Adipocyte (in vitro differentiated cells): ENCODE results near the gene CCDC91.

Experiments
- DNase-seq: peaks from one replicate; pipeline ENCODE4 v3.0.0-alpha.2; 2015; ENCODE audit warnings: low read depth
- H3K27me3 ChIP-seq: replicated peaks from 2 replicates; pipeline ENCODE4 v1.7.0; 2013; ENCODE audit warnings: mild to moderate bottlenecking, low read length, moderate library complexity; ENCODE audit not compliant: control insufficient read depth, insufficient read depth
- H3K36me3 ChIP-seq: 2 replicates; pipeline ENCODE4 v1.7.0; 2013; ENCODE audit warnings: low read length, mild to moderate bottlenecking, moderate library complexity; ENCODE audit not compliant: control insufficient read depth, insufficient read depth, severe bottlenecking
- H3K4me1 ChIP-seq: 2 replicates; pipeline ENCODE4 v1.7.0; 2013; ENCODE audit warnings: mild to moderate bottlenecking, low read length, moderate library complexity; ENCODE audit not compliant: control insufficient read depth, insufficient read depth
- H3K4me3 ChIP-seq: 2 replicates; pipeline ENCODE4 v1.7.0; 2013; ENCODE audit warnings: mild to moderate bottlenecking, low read length, moderate library complexity
- H3K9ac ChIP-seq: 2 replicates; pipeline ENCODE4 v1.7.0; 2013; ENCODE audit warnings: mild to moderate bottlenecking, low read length, moderate library complexity
- H3K9me3 ChIP-seq: 2 replicates; pipeline ENCODE4 v1.7.0; 2013; ENCODE audit warnings: mild to moderate bottlenecking, low read length, moderate library complexity; ENCODE audit not compliant: control insufficient read depth

The CCDC91 gene

GRCh38 chr12:28563936-28564335 lies 373.7 kb downstream of the CCDC91 start:
- H3K4me3 ChIP-seq, result peak overlapping the region; percentile 52
- no peaks in the 10 kb centered on the region for H3K27me3 ChIP-seq
- no peaks in the 10 kb centered on the region for H3K9me3 ChIP-seq
- peak; percentile 80 for DNase-seq
- no peaks in the 10 kb centered on the region for H3K36me3 ChIP-seq
- peak overlapping the region; percentile 58 for H3K9ac ChIP-seq
- peaks cover 28% of the 10 kb centered on the region for H3K4me1 ChIP-seq

GRCh38 chr12:28568118-28568517 lies 377.9 kb downstream of the CCDC91 start:
- H3K36me3 ChIP-seq, result no peaks in the 10 kb centered on the region
- peak; percentile 86 for DNase-seq
- H3K4me3 ChIP-seq, result no peak overlapping the region
- no peak overlapping the region for H3K9ac ChIP-seq
- H3K27me3 ChIP-seq, result no peaks in the 10 kb centered on the region
- peaks cover 41% of the 10 kb centered on the region for H3K4me1 ChIP-seq
- no peaks in the 10 kb centered on the region for H3K9me3 ChIP-seq

GRCh38 chr12:28568704-28569103 lies 378.4 kb downstream of the CCDC91 start:
- H3K4me3 ChIP-seq, result no peak overlapping the region
- no peaks in the 10 kb centered on the region for H3K27me3 ChIP-seq
- no peaks in the 10 kb centered on the region for H3K36me3 ChIP-seq
- no peaks in the 10 kb centered on the region for H3K9me3 ChIP-seq
- peaks cover 35% of the 10 kb centered on the region for H3K4me1 ChIP-seq
- DNase-seq, result peak; percentile 72
- H3K9ac ChIP-seq, result no peak overlapping the region

GRCh38 chr12:28569698-28570411 lies 379.6 kb downstream of the CCDC91 start:
- Histone ChIP-seq H3K27me3 (no peaks in the 10 kb centered on the region), H3K9ac (peak overlapping the region; percentile 1), H3K4me3 (peak overlapping the region; percentile 26), H3K4me1 (peaks cover 30% of the 10 kb centered on the region), H3K9me3 (no peaks in the 10 kb centered on the region), H3K36me3 (no peaks in the 10 kb centered on the region)
- peak; percentile 84 for DNase-seq

- no peak for DNase-seq
- H3K4me1 ChIP-seq, result peaks cover 30% of the 10 kb centered on the region
- H3K9me3 ChIP-seq, result no peaks in the 10 kb centered on the region
Measured at GRCh38 chr12:28570811-28571210, 380.6 kb downstream of the CCDC91 start.

GRCh38 chr12:28574746-28575592 lies 384.7 kb downstream of the CCDC91 start:
- Histone ChIP-seq H3K36me3 (no peaks in the 10 kb centered on the region), H3K4me3 (no peak overlapping the region), H3K27me3 (no peaks in the 10 kb centered on the region), H3K4me1 (peaks cover 14% of the 10 kb centered on the region), H3K9me3 (no peaks in the 10 kb centered on the region), H3K9ac (no peak overlapping the region)
- no peak for DNase-seq

More at GRCh38 chr12:28570811-28571210, 380.6 kb downstream of the CCDC91 start:
- no peaks in the 10 kb centered on the region for H3K36me3 ChIP-seq
- H3K9ac ChIP-seq, result no peak overlapping the region
- H3K4me3 ChIP-seq, result no peak overlapping the region
- H3K27me3 ChIP-seq, result no peaks in the 10 kb centered on the region

- DNase-seq, result no peak
- Histone ChIP-seq H3K36me3 (no peaks in the 10 kb centered on the region), H3K27me3 (no peaks in the 10 kb centered on the region)
Measured at GRCh38 chr12:28575593-28576205, 385.4 kb downstream of the CCDC91 start.

GRCh38 chr12:28578361-28578760 lies 388.1 kb downstream of the CCDC91 start:
- peaks cover 8% of the 10 kb centered on the region for H3K4me1 ChIP-seq
- H3K36me3 ChIP-seq, result no peaks in the 10 kb centered on the region
- H3K9ac ChIP-seq, result no peak overlapping the region
- H3K4me3 ChIP-seq, result no peak overlapping the region
- no peaks in the 10 kb centered on the region for H3K9me3 ChIP-seq
- peak; percentile 55 for DNase-seq
- no peaks in the 10 kb centered on the region for H3K27me3 ChIP-seq

More at GRCh38 chr12:28575593-28576205, 385.4 kb downstream of the CCDC91 start:
- Histone ChIP-seq H3K9me3 (no peaks in the 10 kb centered on the region), H3K9ac (no peak overlapping the region), H3K4me1 (peaks cover 9% of the 10 kb centered on the region), H3K4me3 (no peak overlapping the region)

- Histone ChIP-seq H3K36me3 (no peaks in the 10 kb centered on the region), H3K4me3 (no peak overlapping the region), H3K27me3 (no peaks in the 10 kb centered on the region), H3K9ac (no peak overlapping the region), H3K9me3 (no peaks in the 10 kb centered on the region), H3K4me1 (peaks cover 8% of the 10 kb centered on the region)
- peak; percentile 18 for DNase-seq
Measured at GRCh38 chr12:28578833-28579252, 388.6 kb downstream of the CCDC91 start.

- H3K9me3 ChIP-seq, result no peaks in the 10 kb centered on the region
- no peak for DNase-seq
- H3K4me3 ChIP-seq, result no peak overlapping the region
- no peak overlapping the region for H3K9ac ChIP-seq
- no peaks in the 10 kb centered on the region for H3K36me3 ChIP-seq
- H3K27me3 ChIP-seq, result no peaks in the 10 kb centered on the region
- peaks cover 8% of the 10 kb centered on the region for H3K4me1 ChIP-seq
Measured at GRCh38 chr12:28582672-28583376, 392.6 kb downstream of the CCDC91 start.
